ENCODE measurements around the gene TEX2.
"Not testable (repeated sequence)": the region's sequence is repeated elsewhere in the genome, so short reads cannot be mapped to it uniquely, and the experiment has no call there.

TEX2 gene

GRCh38 chr17:64262198-64262999 lies 661 bp downstream of the TEX2 start:
- DNase-seq: peak; percentile 37

- DNase-seq: no peak
These were observed 1.5 kb downstream of the TEX2 start for GRCh38 chr17:64261417-64262145.

GRCh38 chr17:64260886-64261285 lies 2.2 kb downstream of the TEX2 start:
- no peak for DNase-seq

GRCh38 chr17:64259922-64260321 lies 3.1 kb downstream of the TEX2 start:
- peak; percentile 72 for DNase-seq

DNA sequence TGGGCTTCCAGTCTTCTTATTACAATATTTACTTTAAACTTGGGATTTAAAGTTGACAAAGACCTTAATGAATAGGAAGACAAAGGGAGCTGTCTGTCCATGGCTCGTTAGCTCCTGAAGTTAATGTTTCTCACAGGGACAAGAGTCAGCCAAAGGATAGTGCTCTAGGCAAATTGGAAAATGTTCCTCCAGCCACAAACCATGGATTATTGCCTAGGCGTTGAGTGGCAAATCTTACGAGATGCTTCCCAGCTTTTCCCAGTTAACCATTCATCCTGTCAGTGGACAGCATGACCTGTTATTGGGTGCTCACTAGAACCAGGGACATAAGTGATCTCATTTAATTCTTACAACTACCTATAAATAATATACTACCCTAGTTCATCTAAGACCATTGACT lies 3.6 kb downstream of the TEX2 start:
- DNase-seq: no peak

GRCh38 chr17:64256913-64257807 lies 5.9 kb downstream of the TEX2 start:
- DNase-seq: no peak

- no peak for DNase-seq
These were observed 7.3 kb downstream of the TEX2 start for GRCh38 chr17:64255764-64256163.

DNA sequence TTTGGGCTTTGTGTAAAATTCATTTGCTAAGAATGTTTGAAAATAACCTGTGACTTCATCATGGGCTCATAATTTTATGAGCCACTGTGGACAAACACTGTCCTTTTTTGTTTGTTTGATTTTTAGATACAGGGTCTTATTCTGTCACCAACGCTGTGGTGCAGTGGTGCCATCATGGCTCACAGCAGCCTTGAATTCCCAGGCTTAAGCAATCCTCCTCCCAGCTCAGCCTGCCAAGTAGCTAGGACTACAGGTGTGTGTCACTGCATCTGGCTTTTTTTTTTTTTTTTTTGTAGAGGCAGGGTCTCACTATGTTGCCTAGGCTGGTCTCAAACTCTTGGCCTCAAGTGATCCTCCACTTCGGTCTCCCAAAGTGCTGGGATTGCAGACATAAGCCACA lies 8.3 kb downstream of the TEX2 start:
- DNase-seq: no peak

DNA sequence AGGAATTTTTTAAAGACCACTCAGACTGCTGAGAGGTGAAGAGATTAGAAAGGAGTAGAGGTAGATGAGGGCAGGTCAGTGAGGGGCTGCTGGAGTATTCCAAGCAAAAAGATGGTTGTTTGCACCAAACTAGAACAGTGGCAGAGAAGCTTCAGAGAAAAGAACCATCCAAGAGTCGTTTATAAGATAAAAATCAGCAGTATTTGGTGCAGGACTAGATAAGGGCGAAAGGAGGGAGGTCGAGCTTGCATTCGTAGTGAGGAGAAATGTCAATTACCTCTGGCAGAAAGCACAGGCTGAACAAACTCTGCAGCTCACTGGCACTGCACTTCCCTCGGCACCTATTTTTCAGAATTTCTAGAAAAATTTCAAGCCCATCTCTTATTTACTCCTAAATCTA lies 9.6 kb downstream of the TEX2 start:
- DNase-seq: no peak

DNA sequence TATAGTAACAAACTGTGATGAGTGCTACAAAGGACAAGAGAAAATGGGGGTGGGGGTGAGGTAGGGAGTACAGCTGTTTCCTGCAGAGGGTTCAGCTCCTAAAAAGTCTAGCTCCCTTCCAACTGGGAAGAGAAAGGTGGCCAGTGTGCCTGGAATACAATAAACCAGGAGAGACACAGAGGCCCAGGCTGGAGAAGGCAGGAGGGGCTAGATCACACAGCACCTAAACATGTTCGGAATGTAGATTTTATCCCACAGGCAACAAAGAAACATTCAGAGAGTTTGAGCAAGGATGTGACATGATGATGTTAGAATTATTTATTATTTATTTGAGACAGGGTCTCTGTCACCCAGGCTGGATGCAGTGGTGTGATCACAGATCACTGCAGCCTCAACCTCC lies 10.2 kb downstream of the TEX2 start:
- DNase-seq: peak; percentile 59

DNA sequence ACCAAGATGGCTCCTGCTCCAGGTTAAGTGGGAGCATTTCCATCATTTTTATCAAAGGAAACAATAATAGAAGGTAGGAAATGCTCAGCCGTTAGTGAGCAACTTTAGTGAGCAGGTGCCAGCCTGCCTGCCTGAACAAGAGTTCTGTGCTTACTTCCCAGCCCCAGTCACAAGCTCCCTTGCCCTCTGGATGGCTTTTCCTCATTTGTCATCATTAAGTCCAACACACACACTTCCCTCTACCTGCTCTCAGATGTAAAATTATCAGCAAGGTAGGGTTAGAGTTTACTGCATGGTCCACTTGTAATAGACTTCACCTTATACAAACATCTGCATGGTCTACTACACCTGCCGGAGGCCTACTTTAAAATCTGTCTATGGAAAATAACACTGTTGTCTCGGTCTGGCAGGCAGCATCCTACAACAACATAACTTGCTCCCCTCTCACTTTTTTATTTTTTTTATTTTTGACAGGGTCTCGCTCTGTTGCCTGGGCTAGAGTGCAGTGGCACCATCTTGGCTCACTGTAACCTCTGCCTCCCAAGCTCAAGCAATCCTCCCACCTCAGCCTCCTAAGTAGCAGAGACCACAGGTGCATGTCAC lies 12.7 kb downstream of the TEX2 start:
- DNase-seq: no peak

GRCh38 chr17:64247836-64248235 lies 15.2 kb downstream of the TEX2 start:
- no peak for DNase-seq

DNA sequence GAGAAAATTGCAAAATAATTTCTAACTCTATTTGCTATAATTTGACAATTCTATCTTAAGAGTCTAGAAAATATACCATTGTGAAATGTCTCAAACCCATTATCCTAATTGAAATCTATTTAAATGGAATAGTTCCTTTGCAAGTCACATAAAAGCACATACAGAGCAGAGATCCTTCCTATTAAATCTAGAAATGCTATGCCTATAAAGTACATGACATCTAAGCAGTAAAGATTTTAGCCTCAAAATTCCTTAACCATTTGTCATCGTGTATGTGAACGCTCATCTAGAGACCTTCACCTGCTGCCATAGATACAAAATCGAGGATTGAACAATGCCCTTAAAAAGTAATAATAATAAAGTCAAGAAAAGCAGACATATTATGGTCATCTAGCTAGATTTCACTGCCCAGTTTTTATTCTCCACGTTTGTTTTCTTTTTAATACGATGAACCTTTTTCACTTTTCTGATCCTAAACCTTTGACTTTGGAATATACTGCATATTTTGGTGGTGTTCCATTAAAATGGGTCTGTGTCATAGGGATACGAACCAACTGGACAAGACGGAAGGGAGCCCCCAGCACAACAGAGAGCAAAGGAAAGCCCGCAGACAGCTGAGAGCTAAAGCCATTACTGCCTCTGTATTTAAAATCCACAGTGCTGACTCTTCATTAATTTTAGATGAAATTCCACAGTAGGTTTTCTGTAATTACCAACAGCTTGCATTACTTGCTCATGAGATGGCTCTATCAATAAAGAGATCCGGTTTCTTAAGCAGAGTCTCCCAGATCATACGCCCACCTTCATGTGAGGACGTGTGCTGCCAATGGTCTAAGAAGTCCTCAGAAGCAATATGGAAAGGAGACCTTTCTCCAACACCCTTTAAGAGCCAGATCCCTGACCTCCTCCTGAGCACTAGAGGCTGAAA lies 17.6 kb downstream of the TEX2 start:
- DNase-seq: peak; percentile 81

GRCh38 chr17:64244165-64244564 lies 18.9 kb downstream of the TEX2 start:
- DNase-seq: peak; percentile 45

- no peak for DNase-seq
These were observed 19.7 kb downstream of the TEX2 start for GRCh38 chr17:64243340-64243739.

- DNase-seq: no peak
These were observed 20.4 kb downstream of the TEX2 start for GRCh38 chr17:64242633-64243032.

DNA sequence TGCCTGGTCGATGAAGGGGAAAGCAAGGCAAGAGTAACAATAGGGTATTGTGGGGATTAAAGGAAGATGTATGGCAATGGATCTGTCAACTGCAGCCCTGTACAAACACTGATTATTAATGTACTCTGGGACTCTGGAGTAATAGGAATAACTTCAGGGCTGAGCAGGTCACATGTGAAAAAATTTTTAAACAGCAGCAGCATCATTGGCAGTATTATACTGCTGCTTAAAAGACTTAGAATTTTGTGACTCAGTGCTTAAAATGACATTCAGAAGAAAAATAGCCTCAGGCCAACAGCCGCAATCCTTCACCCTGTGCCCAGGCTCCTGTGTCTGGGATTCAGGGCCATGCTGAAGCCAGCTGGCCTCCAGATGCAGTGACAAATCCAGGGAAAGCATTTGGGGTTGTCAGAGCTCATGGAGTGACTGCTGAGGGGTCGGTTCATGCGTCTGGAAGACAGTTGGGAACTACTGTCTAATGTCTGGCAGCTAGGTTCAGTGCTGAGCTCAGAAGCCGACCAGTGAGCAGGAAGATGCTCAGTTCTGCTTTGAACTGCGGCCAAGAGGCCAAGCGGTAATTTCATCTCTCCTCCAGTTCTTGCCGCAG lies 22.2 kb downstream of the TEX2 start:
- peak; percentile 99 for DNase-seq

DNA sequence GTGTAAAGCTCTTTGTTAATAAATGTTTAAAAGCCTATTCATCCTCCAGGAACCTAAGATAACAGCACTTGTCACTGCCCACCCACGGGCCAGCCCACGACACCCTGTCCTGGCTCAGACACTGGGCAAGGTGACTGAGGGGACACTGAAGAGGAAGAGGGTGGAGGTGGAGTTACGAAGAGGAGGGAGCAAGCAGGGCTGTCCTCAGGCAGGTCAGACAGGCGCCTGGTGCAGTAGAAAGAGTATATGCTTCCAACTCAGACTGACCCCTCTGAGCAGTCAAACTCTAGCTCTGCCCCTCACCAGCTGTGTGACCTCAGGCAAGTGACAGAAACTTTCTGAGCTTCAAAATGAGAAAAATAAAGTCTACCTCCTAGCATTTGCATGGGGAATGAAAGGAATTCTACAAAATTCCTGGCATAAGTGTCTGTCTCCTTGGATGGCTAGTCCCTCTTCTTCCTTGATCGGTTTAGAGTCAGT lies 22.8 kb downstream of the TEX2 start:
- DNase-seq: no peak

GRCh38 chr17:64238449-64238848 lies 24.6 kb downstream of the TEX2 start:
- DNase-seq: not testable (repeated sequence)

DNA sequence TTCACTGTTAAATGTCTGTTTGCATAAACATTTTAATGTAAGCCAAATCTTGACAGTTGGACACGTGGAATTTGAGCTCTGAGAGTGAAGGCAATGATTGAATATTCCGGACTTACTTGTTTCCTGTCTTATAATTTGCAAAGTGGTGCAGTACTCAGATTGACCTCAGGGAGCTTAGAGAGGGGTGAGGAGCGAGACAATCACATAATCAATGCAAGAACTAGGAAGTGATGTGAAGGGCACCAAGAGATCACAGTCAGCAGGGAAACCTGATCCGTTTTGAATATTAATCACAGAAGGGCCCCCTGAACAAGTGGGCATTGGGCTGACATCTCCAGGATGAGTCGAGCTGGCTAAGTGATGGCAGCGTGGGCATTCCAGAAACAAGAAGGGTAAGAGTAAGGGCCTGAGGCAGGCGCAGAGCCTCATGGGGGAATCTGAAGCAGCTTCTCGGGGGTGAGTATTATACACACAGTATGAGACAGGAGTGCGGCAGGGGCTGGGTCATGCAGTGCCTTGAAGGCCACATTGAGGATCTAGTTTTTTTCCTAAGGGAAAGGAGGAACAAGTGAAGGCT lies 26.1 kb downstream of the TEX2 start:
- no peak for DNase-seq

DNA sequence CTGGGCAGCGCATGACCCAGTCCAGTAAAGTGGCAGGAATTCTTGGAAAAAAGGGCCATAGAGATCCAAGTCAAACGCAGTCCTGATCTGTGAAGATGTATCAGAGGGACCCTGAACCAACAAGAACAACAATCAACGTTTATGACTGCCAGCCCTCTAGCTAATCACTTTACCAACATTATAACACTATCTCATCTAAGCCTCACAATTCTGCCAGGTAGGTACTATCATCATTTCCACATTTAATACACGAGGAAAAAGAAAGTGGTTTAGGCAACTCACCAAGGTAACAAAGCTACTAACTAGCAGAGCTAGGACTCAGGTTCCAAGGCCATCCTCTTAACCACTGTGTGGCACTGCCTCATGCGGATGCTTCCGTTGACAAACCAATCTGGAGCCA lies 28.1 kb downstream of the TEX2 start:
- no peak for DNase-seq

Data from EL (cell line).